Activated CD4-positive, alpha-beta T cell treated with anti-CD3 and anti-CD28 coated beads, Interleukin-2, amount 50 U/mL, for 24 hours (primary cell): Measurements from ENCODE around the gene PKLR.
A peak's percentile ranks its signal among the peaks of the same experiment; 100 is the strongest.

Experiments
- DNase-seq, 2 donors: peaks; one replicate each; pipeline ENCODE4 v3.0.0-alpha.2; 2020; ENCODE audit warnings: low read depth in 1 of 2, low spot score in 1 of 2

The PKLR gene

GRCh38 chr1:155285631-155286044 is 15.6 kb downstream of the PKLR start:
- no peak for DNase-seq

- DNase-seq, result no peak
Observed at GRCh38 chr1:155285063-155285462, 16.2 kb downstream of the PKLR start.

GRCh38 chr1:155284476-155284875 is 16.8 kb downstream of the PKLR start:
- no peak for DNase-seq

GRCh38 chr1:155282488-155283091 is 18.6 kb downstream of the PKLR start:
- no peak for DNase-seq

GRCh38 chr1:155279268-155279667 is 22.0 kb downstream of the PKLR start:
- no peak for DNase-seq

- no peak for DNase-seq
Observed at GRCh38 chr1:155278689-155279160, 22.5 kb downstream of the PKLR start.

- peak; percentile 52 to 57 for DNase-seq
Observed at GRCh38 chr1:155277902-155278688, 23.1 kb downstream of the PKLR start.

- peak; percentile 87 to 95 for DNase-seq
Observed at GRCh38 chr1:155277070-155277901, 24.0 kb downstream of the PKLR start, which contains the start of gene HCN3. TSS of gene HCN3 (plus strand) at chr1:155277463. CDS start at chr1:155277591, 128 bp downstream.

GRCh38 chr1:155273343-155274245 is 27.6 kb downstream of the PKLR start, which contains the start of gene CLK2:
TSS of gene CLK2 (minus strand) at chr1:155273504. CDS start at chr1:155270977, 2,527 bp downstream.
- DNase-seq, result peak; percentile 90 to 93

GRCh38 chr1:155272466-155273342 is 28.5 kb downstream of the PKLR start:
- no peak for DNase-seq

GRCh38 chr1:155269381-155269780 is 31.9 kb downstream of the PKLR start:
- DNase-seq, result no peak

- no peak for DNase-seq
Observed at GRCh38 chr1:155268630-155269029, 32.6 kb downstream of the PKLR start.

- DNase-seq, result no peak
Observed at GRCh38 chr1:155267373-155267772, 33.9 kb downstream of the PKLR start.

- no peak for DNase-seq
Observed at GRCh38 chr1:155266553-155266952, 34.7 kb downstream of the PKLR start.

- DNase-seq, result no peak
Observed at GRCh38 chr1:155263067-155263466, 38.2 kb downstream of the PKLR start.

GRCh38 chr1:155261852-155262673 is 39.2 kb downstream of the PKLR start, which contains the start of gene SCAMP3:
TSS of gene SCAMP3 (minus strand) at chr1:155262360. CDS start at chr1:155262151, 209 bp downstream.
- peak; percentile 68 to 89 for DNase-seq

- DNase-seq, result no peak
Observed at GRCh38 chr1:155261493-155261851, 39.8 kb downstream of the PKLR start.

GRCh38 chr1:155260276-155260675 is 41.0 kb downstream of the PKLR start:
- no peak for DNase-seq
